ENCODE results near the gene GGTA1. TPM values are rescaled to one million over a fixed set of nuclear protein-coding genes. Genes with fewer than 3 reads are reported as not detected.
A peak's percentile ranks its signal among the peaks of the same experiment; 100 is the strongest.

The GGTA1 gene
- total and polyA plus RNA-seq, 9 of the 15 experiments (the other 6 are each of a cell fraction or from before 2014, with no cell fraction given), result 0.04 to 0.15 TPM; not detected in 7

DNA sequence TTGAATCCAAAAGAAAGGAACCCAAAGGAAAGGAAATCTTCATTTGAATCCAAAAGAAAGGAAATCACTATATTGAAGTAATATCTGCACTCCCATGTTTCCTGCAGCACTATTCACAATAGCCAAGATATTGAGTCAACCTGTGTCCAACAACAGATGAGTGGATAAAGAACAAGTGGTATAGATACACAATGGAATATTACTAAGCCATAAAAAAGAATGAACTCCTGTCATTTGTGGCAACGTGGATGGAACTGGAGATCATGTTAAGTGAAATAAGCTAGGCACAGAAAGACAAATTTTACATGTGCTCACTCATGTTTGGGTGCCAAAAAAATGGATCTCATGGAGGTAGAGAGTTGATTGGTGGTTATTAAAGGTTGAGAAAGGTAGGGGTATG lies 71.7 kb downstream of the GGTA1 start:
- Histone ChIP-seq H3K27me3 (ENCODE audit: control insufficient read depth in 2 of 2, insufficient read depth in 2 of 2, low read length in 2 of 2) (peaks cover 0 to 3% of the 10 kb centered on the region in 2 experiments; a peak in 1 of 5 replicates), H3K36me3 (ENCODE audit: control insufficient read depth, insufficient read depth, low read length) (no peaks in the 10 kb centered on the region), H2AFZ (ENCODE audit: low read depth, low read length) (no peak overlapping the region), H4K20me1 (replicated peaks; ENCODE audit: control insufficient read depth, insufficient read depth, low read length) (no peaks in the 10 kb centered on the region), H3K27ac (ENCODE audit: extremely low read depth, low read depth, low read length) (no peak overlapping the region), H3K9me1 (ENCODE audit: control insufficient read depth, insufficient read depth, low read length) (no peaks in the 10 kb centered on the region), H3K4me1 (replicated peaks in 1 of 2; ENCODE audit: control insufficient read depth in 2 of 2, insufficient read depth in 2 of 2, low read length in 2 of 2) (no peaks in the 10 kb centered on the region), H3K79me2 (ENCODE audit: control insufficient read depth, insufficient read depth, low read length) (no peaks in the 10 kb centered on the region), H3K4me3 (no peak overlapping the region), H3K9me3 (replicated peaks; ENCODE audit: control insufficient read depth, insufficient read depth, low read depth, low read length) (no peaks in the 10 kb centered on the region), H3K9ac (ENCODE audit: insufficient read depth in 1 of 2, low read depth in 2 of 2, low read length in 2 of 2) (no peak overlapping the region), H3K4me2 (ENCODE audit: insufficient read depth, low read length) (no peak overlapping the region)
- CTCF ChIA-PET (ENCODE audit: low intra/inter-chr PET ratio), result no interaction called here
- POLR2A ChIA-PET, result no interaction called here
- in situ Hi-C loops (cut with MboI), result no loop called here
- DNase-seq (ENCODE audit: extremely low read depth in 1 of 4, low spot score in 3 of 4) (no peak), FAIRE-seq (no peak), ATAC-seq (no peak)
- intact Hi-C loops (cut with micrococcal nuclease), result no loop called here
- TF ChIP-seq RBM25 (IDR thresholded peaks at IDR 0.05; ENCODE audit: low read depth, low read length, severe bottlenecking) (peak; percentile 12), CSDE1 (IDR thresholded peaks at IDR 0.05) (no peak), ZNF146 (CRISPR knock-in tag; IDR thresholded peaks at IDR 0.05; ENCODE audit: unreplicated experiment) (peak; percentile 59), CREB3L1 (IDR thresholded peaks at IDR 0.05; ENCODE audit: borderline replicate concordance, low read depth) (no peak), ETS2 (tag; IDR thresholded peaks at IDR 0.05; ENCODE audit: borderline replicate concordance, poor library complexity, severe bottlenecking) (no peak), POLR2A (conservative IDR thresholded peaks at IDR 0.05) (no peak), TAF9B (IDR thresholded peaks at IDR 0.05; ENCODE audit: partially characterized antibody) (no peak), GMEB1 (CRISPR knock-in tag; IDR thresholded peaks at IDR 0.05) (no peak), NCOA2 (IDR thresholded peaks at IDR 0.05; ENCODE audit: partially characterized antibody in 2 of 2) (no peak)
- TF ChIP-seq, protein P1, sequence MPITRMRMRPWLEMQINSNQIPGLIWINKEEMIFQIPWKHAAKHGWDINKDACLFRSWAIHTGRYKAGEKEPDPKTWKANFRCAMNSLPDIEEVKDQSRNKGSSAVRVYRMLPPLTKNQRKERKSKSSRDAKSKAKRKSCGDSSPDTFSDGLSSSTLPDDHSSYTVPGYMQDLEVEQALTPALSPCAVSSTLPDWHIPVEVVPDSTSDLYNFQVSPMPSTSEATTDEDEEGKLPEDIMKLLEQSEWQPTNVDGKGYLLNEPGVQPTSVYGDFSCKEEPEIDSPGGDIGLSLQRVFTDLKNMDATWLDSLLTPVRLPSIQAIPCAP (CRISPR knock-in tag; IDR thresholded peaks at IDR 0.05; ENCODE audit: borderline replicate concordance), result no peak
- TF ChIP-seq, protein P2, sequence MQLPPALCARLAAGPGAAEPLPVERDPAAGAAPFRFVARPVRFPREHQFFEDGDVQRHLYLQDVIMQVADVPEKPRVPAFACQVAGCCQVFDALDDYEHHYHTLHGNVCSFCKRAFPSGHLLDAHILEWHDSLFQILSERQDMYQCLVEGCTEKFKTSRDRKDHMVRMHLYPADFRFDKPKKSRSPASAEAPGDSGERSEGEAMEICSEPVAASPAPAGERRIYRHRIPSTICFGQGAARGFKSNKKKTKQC (CRISPR knock-in tag; IDR thresholded peaks at IDR 0.05), result no peak
- TF ChIP-seq, protein P3, sequence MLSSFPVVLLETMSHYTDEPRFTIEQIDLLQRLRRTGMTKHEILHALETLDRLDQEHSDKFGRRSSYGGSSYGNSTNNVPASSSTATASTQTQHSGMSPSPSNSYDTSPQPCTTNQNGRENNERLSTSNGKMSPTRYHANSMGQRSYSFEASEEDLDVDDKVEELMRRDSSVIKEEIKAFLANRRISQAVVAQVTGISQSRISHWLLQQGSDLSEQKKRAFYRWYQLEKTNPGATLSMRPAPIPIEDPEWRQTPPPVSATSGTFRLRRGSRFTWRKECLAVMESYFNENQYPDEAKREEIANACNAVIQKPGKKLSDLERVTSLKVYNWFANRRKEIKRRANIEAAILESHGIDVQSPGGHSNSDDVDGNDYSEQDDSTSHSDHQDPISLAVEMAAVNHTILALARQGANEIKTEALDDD (IDR thresholded peaks at IDR 0.05), result no peak
- WGBS (ENCODE audit: insufficient coverage, low coverage, missing lambda C conversion rate), result 0% methylated on average over 1 of the region's 1 CpG
- no TSS peak for BruUV-seq (replicated peaks)
